Calu3 (cell line): ENCODE data around the gene GPNMB. TPM values are rescaled to one million over a fixed set of nuclear protein-coding genes. Genes with fewer than 3 reads are reported as not detected.

ENCODE experiments used
- BruUV-seq: library from RNA; stranded (reverse); fragments of 400-500 nt; replicated peaks from 2 replicates; lab custom pipeline; 2021; lab: Mats Ljungman, UMichigan
- CTCF ChIA-PET: fragments of 300-600 bp; sonication (Branson Sonifier 250); formaldehyde crosslinking; loops from one replicate; lab custom pipeline; 2022; ENCODE audit warnings: antibody characterized with exemption; lab: Charles Lee
- DNase-seq: peaks from one replicate; pipeline ENCODE4 v3.0.0; 2022
- H3K27ac Mint-ChIP-seq: one replicate; pipeline ENCODE4 v1.8.0; 2022; ENCODE audit warnings: mixed read lengths; ENCODE audit not compliant: unreplicated experiment
- H3K27me3 Mint-ChIP-seq: one replicate; pipeline ENCODE4 v1.8.0; 2022; ENCODE audit warnings: mixed read lengths; ENCODE audit not compliant: unreplicated experiment
- H3K36me3 Mint-ChIP-seq: one replicate; pipeline ENCODE4 v1.8.0; 2022; ENCODE audit warnings: mild to moderate bottlenecking, moderate library complexity, mixed read lengths; ENCODE audit not compliant: insufficient read depth, unreplicated experiment
- H3K4me1 Mint-ChIP-seq: one replicate; pipeline ENCODE4 v1.8.0; 2022; ENCODE audit warnings: mild to moderate bottlenecking, low read depth, mixed read lengths; ENCODE audit not compliant: unreplicated experiment
- H3K4me3 Mint-ChIP-seq: one replicate; pipeline ENCODE4 v1.8.0; 2022; ENCODE audit warnings: mild to moderate bottlenecking, low read depth, moderate library complexity, mixed read lengths; ENCODE audit not compliant: unreplicated experiment
- H3K9me3 Mint-ChIP-seq: one replicate; pipeline ENCODE4 v1.8.0; 2022; ENCODE audit warnings: low read depth, mixed read lengths; ENCODE audit not compliant: unreplicated experiment
- CTCF ChIP-seq: fragments of 200-600 bp; IDR thresholded peaks from one replicate; pipeline ENCODE4 v1.8.0; 2022; ENCODE audit warnings: antibody characterized with exemption; ENCODE audit not compliant: unreplicated experiment
- intact Hi-C: fragments of 100-400 bp; cut with micrococcal nuclease; formaldehyde crosslinking; loops from one replicate; pipeline ENCODE4 v1.10.0; 2022; ENCODE audit not compliant: unreplicated experiment
- total RNA-seq: library from RNA; stranded (reverse); gene quantifications from 2 replicates; pipeline ENCODE4 v1.2.3, GENCODE V29; 2022

GPNMB gene
- total RNA-seq, 1 experiment from 2014 or later = 5.8 TPM

GRCh38 chr7:23205909-23206767, 40.4 kb upstream of the GPNMB start:
- H3K27ac Mint-ChIP-seq = no peak overlapping the region
- no TSS peak for BruUV-seq
- peaks cover 1% of the 10 kb centered on the region for H3K4me1 Mint-ChIP-seq
- peaks cover 18% of the 10 kb centered on the region for H3K36me3 Mint-ChIP-seq
- no peaks in the 10 kb centered on the region for H3K9me3 Mint-ChIP-seq
- peaks cover 37% of the 10 kb centered on the region for H3K27me3 Mint-ChIP-seq
- CTCF ChIA-PET = interaction anchor here (0.6 to 0.8 kb wide), 2 partner anchors 13 to 237 kb away, joined by 3 to 4 read pairs; no protein-coding TSS in a partner anchor
- TF ChIP-seq CTCF = no peak
- peak; percentile 52 for DNase-seq
- H3K4me3 Mint-ChIP-seq = peak overlapping the region; percentile 63
- intact Hi-C loops = no loop called here

GRCh38 chr7:23207021-23207420, 39.6 kb upstream of the GPNMB start:
- Mint-ChIP-seq H3K9me3 (no peaks in the 10 kb centered on the region), H3K27me3 (peaks cover 37% of the 10 kb centered on the region), H3K27ac (no peak overlapping the region), H3K36me3 (peaks cover 9% of the 10 kb centered on the region), H3K4me3 (no peak overlapping the region), H3K4me1 (peaks cover 10% of the 10 kb centered on the region)
- intact Hi-C loops = no loop called here
- DNase-seq = no peak
- TF ChIP-seq CTCF = no peak
- CTCF ChIA-PET = interaction anchor here (0.8 kb wide), 1 partner anchor 13 kb away, joined by 4 read pairs; no protein-coding TSS in a partner anchor
- BruUV-seq = no TSS peak

- Mint-ChIP-seq H3K36me3 (peaks cover 9% of the 10 kb centered on the region), H3K27me3 (peaks cover 37% of the 10 kb centered on the region), H3K9me3 (no peaks in the 10 kb centered on the region), H3K27ac (no peak overlapping the region), H3K4me3 (no peak overlapping the region), H3K4me1 (peaks cover 19% of the 10 kb centered on the region)
- BruUV-seq = no TSS peak
- DNase-seq = no peak
- TF ChIP-seq CTCF = no peak
- CTCF ChIA-PET = no interaction called here
- intact Hi-C loops = no loop called here
Measured at GRCh38 chr7:23207884-23208283, 38.7 kb upstream of the GPNMB start.

GRCh38 chr7:23208316-23208715, 38.3 kb upstream of the GPNMB start:
- intact Hi-C loops = no loop called here
- Mint-ChIP-seq H3K36me3 (peaks cover 9% of the 10 kb centered on the region), H3K27ac (no peak overlapping the region), H3K4me3 (no peak overlapping the region), H3K27me3 (peaks cover 37% of the 10 kb centered on the region), H3K4me1 (peaks cover 20% of the 10 kb centered on the region), H3K9me3 (no peaks in the 10 kb centered on the region)
- DNase-seq = no peak
- no peak for TF ChIP-seq CTCF
- no TSS peak for BruUV-seq
- CTCF ChIA-PET = no interaction called here
